GM19025 (cell line): ENCODE results near the gene WIPF2.
"Not testable (repeated sequence)": the region's sequence is repeated elsewhere in the genome, so short reads cannot be mapped to it uniquely, and the experiment has no call there.

Experiments used
- ATAC-seq: cut with Tn5 transposase; IDR thresholded peaks from one replicate; pipeline ENCODE4 v1.9.1; 2021; ENCODE audit warnings: mild to moderate bottlenecking, low read depth, moderate library complexity; ENCODE audit not compliant: unreplicated experiment

Gene WIPF2

DNA sequence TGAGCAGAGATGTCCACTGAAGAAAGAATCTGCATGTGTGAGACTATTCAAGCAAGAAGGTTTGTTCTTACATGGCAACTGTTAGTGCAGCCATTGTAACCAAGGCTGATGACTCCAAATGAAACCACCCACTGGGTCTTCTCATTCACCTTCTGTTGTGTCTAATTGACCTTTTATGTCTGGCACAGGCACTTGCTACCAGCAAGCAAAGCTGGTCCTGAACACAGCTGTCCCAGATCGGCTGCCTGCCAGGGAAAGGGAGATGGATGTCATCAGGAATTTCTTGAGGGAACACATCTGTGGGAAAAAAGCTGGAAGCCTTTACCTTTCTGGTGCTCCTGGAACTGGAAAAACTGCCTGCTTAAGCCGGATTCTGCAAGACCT lies 72.2 kb downstream of the WIPF2 start:
- no peak for ATAC-seq

DNA sequence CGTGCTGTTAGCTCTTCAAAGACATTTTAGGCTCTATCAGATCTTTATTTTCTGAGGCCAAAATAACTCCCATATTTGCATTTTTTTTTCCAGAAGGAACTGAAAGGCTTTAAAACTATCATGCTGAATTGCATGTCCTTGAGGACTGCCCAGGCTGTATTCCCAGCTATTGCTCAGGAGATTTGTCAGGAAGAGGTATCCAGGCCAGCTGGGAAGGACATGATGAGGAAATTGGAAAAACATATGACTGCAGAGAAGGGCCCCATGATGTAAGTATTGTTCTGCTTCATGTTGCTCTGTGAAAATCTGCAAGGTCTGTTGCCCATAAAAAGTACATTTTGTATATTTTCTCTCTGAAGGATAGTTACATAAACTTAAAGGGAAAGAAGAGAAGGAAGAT lies 74.3 kb downstream of the WIPF2 start:
- no peak for ATAC-seq

DNA sequence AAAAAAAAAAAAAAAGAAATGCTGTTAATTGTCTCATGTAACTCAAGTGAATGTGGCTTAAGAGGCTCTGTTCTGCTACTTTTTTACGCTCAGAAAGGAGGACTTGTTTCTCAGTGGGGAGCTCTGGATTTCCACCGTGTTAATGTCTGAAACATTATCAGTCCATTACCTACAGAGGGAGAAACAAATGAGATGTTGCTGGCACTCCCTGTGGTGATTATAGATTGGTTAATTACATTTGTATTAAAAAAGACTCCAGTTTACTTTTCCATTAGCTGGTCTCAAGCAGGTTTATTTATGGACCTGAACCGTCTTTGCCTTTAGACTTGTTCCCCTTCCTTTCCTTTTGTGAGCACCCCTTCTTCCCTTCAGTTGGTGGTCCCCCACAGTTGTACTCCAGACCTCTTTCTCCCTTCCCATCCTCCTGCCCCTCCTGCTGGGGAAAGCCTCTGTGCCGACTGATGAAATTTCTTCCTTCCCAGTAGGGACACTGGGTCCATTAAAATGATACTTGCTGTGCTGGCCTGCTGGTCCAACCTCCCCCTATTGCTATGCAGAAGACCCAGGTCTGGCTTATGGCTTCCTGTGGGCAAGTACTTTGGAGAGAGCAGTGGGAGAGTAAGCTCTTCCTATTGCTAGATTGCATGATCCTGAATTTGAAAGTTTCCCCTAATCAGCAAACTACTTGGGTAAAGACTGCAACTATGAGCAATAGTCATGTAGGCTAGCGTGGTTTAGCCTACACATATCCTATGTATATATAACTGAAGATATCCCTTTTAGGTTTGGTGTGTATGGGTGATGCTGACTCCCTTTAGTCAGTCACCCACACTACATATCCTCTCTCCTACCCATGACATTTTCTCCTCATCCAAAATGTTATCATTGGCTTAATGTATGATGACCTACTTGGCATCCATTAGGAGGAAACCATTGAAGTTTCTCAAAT lies 76.7 kb downstream of the WIPF2 start:
- ATAC-seq, result no peak

DNA sequence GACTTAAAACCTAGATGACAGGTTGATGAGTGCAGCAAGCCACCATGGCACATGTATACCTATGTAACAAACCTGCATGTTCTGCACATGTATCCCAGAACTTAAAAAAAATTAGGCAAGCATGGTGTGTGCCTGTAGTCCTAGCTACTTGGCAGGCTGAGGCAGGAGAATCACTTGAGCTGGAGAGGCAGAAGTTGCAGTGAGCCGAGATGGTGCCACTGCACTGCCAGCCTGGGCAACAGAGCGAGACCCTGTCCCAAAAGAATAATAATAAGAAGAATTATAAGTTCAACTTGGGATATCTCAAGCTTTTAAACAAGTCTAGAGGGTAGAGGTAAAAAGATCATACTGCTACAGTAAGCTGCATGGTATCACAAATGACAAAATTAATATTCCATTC lies 78.4 kb downstream of the WIPF2 start:
- no peak for ATAC-seq

DNA sequence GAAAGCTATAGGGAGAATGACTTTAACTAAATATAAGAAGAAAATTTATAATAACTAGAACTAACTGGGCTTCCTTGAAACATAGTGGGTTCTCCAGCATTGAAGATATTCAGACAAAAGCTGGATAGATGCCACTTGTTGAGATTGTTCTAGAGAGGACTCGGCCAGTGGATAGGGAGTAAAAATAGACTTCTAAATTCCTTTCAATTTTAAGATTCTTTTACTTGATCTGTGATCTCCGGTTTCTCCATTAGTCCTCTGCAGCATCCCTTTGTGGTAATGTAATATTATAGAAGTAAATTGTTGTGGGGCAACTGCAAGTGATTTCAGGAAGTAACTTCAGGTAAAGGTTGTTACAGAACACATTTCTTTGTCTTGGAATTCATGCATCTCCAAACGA lies 79.6 kb downstream of the WIPF2 start:
- no peak for ATAC-seq

DNA sequence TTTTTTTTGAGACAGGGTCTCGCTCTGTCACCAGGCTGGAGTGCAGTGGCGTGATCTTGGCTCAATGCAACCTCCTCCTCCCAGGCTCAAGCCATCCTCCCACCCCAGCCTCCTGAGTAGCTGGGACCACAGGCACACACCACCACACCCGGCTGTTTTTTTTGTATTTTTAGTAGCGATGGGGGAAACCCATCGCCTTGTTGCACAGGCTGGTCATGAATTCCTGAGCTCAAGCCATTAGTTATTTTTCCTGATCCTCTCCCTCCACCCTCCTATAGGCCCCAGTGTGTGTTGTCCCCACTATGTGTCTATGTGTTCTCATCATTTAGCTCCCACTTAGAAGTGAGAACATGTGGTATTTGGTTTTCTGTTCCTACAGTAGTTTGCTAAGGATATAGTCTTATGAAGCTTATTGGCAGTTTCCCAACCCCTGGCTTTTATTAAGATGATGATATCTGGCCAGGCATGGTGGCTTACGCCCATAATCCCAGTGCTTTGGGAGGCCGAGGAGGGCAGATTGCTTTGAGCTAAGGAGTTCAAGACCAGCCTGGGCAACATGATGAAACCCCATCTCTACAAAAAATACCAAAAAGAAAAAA lies 80.2 kb downstream of the WIPF2 start:
- not testable (repeated sequence) for ATAC-seq

DNA sequence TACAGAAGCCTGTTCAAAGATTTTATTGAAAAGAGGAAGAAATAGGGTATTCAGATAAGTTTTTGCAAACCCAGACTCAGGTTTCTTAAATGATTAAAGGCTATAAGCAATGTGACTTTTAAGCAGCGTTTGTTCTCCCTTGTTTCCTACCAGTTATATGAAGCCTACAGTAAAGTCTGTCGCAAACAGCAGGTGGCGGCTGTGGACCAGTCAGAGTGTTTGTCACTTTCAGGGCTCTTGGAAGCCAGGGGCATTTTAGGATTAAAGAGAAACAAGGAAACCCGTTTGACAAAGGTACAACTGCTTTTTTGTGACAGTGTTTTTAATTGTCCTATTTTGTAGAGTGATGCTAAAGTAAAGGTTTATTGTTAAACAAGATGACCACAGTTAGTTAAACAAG lies 82.2 kb downstream of the WIPF2 start:
- ATAC-seq, result no peak

DNA sequence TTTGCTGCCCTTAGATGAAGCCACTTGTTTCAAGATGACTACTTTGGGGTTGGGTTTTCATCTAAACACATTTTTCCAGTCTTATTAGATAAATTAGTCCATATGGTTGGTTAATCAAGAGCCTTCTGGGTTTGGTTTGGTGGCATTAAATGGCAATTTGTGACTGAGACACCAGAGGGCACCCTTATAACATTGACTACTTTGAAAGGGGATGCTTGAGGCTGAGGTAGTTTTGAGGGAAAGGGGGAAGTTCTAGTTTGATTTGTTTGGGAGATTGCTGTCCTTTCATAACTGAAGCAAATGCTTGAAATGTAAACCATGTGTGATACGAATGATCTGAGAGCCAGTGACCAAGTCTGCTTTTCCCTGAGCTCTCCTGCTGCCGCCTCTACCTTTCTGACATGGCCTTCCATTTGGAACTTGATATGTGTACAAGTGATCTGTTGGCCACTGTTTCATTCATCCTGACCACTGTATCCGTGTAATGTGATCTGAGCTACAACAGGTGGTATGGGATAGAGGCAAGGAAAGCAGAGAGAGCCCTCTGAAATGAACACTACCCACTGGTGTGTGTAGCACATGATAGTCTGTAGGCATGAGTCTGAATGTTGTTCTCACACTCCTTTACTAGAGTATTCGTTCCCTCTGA lies 84.0 kb downstream of the WIPF2 start:
- ATAC-seq, result no peak

DNA sequence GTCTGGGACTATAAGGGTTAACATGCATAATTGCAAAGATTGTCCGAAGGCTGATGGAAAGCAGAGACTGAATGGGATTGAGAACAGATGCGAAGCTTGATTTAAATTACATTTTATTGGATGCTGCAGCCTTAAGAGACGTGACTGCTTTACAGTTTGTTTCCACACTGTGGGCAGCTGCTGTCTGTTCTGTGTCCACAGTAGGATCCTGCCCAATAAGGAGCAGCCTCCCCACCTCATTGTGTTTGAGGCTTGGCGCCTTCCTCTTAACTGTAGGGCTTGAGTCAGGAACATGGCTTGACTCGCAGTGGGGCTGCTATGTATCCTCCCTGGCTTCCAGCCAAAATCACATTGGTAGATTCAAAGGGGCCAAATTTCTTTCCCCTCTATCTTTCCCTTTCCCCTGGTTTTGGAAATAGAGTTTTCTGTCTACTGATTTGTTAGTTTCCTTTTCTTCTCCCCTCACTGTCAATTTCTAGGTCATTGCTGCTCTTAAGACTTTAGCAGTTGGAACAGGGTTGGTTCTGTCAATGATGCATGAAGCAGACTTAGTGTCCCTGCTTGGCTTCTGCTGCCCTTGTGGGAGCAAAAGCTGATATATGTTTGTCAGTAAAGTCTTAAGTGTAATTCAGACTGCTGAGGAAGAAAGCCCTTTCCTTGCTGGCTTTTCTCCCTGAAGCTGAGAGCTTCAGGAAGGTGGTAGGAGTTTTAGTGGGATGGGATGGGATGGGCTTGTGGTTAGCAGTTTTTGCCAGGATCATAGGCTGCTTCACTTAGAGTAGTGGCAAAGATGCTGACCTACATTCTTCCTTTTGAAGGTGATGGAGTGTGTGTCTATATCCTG lies 84.8 kb downstream of the WIPF2 start:
- ATAC-seq, result no peak

DNA sequence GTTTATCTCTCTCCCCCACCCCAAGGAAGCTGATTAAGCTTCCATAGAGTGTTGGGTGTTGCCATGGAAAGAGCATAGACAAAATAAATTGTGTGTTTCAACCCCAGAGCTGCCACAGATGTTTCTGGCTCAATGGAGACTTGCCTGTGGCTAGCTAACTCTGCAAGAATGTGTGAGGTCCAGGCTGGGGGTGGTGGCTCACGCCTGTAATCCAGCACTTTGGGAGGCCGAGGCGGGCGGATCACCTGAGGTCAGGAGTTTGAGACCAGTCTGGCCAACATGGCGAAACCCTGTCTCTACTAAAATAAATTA lies 85.4 kb downstream of the WIPF2 start:
- not testable (repeated sequence) for ATAC-seq

DNA sequence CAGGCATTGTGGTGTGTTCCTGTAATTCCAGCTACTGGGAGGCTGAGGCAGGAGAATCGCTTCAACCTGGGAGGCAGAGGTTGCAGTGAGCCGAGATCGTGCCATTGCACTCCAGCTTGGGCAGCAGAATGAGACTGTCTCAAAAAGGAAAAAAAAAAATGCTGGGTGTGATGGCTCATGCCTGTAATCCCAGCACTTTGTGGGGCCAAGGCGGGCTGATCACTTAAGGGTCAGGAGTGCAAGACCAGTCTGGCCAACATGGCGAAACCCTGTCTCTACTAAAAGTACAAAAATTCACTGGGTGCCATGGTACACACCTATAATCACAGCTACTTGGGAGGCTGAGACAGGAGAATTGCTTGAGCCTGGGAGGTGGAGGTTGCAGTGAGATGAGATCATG lies 85.8 kb downstream of the WIPF2 start:
- not testable (repeated sequence) for ATAC-seq

DNA sequence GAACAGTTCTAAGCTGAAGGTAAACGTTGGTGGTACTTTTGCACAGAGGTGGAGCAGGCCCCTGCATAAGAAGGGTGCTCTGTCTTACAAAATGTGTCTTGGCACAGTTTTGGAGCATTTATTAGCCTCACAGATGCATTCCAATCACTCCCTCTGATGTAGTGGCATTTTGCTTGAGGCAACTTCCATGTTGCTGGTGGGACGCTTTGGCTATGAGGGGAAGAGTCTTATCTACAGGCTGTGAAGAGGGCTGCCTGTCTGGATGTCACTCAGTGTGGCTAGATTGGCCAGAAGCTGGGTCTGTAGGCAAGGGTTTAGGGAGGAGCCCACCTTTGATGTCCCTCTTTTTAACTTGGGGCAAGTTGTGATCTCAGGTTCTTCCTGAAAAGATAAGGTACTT lies 87.3 kb downstream of the WIPF2 start:
- no peak for ATAC-seq

DNA sequence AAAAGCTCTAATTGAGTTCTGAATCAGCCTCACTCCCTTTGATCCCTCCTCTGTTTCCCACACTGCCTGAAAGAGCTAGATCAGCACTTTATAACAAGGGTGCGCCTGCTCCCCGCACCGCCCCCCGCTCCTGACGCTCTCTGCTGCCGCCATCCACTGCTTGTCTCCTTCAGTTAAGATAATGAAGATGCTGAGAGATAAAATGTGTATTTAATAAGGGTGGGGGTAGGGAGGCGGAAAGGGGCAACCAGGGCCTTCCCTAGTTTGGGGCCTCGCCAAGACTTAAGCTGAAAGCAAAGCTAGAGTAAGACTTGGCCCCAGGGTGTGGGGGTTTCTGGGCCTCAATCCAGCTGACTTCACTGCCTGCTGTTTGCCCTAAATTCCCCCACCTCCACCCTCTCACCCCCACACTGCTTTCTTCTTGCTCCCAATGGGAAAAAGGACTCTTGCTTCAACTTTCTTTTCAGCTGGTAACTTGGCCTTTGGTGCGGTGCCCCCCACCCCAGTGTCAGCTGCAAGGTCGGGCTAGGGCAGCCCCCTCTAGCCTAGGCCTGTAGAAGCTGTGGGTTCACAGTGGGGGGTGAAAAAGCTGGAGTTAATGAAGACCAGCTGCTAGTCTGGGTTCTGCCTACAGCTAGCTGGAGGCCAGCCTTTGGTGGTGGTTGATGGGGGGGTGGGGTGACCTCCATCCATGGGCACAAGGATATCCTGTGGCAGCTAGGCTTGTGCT lies 88.1 kb downstream of the WIPF2 start:
- no peak for ATAC-seq

DNA sequence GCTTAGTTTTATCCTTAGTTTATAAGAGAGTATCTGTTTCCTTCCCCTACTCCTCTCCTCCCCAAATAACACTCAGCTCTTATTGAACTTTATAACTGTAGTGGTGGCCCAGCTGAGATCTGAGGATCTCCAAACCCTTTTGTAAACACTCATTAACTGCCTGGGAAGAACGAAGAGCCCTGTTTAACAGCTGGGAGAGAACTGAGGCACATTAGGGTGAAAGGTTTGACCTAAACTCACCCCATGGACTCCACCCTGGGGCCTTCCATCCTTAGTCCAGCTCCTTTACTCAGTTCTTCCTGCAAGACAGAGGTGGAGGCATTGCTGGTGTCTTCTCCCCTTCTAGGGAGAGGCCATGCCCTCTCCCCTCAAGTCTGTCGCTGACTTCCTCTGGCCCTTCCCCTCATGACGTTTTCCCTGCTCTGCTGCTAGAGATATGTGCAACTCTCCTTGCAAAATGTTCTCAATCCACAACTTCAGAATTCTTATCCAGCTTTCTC lies 88.7 kb downstream of the WIPF2 start:
- ATAC-seq, result no peak

DNA sequence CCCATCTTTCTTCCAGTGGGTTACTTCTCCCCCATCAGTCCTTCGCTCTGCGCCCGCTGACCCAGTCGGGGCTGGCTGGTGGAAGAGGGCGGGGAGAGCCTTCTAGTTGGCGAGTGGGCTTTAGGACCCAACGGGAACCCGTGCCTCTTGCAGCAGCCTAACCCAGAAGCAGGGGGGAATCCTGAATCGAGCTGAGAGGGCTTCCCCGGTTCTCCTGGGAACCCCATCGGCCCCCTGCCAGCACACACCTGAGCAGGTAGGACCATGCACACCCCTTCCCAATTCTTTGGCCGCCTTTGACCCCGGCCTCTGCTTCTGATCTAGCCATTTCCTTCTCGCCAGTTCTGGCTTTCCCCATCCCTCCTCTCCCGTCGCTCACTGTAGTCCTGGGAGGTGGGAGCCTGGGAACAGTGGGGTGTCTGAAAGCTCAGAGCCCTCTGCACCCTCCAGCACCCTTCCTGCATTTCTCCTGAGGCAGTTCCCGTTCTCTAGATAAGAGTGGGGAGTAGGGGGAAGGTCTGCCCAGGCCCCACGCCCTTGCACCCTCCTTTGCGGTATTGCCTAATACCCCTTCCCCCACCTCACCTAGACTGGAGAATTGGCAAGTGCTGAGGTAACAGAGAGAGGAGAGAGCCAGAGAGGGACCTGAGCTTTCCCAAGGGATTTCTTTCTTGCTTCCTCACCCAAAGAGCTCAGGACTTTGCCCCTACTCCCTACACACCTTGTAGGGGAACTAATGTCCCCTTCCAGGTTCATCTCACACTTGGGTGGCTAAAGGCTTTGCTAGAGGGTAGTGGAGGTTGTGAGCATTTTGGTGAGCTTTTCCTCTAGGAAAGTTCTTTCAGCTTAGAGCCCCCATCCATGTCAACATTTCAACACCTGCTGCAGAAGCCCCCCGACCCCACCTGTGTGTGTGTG lies 90.2 kb downstream of the WIPF2 start, which contains the start of gene RARA:
TSS of gene RARA (plus strand) at position 150 of the 918 bp plus-strand sequence. CDS start 22,039 bp downstream, outside the sequence.
- no peak for ATAC-seq

DNA sequence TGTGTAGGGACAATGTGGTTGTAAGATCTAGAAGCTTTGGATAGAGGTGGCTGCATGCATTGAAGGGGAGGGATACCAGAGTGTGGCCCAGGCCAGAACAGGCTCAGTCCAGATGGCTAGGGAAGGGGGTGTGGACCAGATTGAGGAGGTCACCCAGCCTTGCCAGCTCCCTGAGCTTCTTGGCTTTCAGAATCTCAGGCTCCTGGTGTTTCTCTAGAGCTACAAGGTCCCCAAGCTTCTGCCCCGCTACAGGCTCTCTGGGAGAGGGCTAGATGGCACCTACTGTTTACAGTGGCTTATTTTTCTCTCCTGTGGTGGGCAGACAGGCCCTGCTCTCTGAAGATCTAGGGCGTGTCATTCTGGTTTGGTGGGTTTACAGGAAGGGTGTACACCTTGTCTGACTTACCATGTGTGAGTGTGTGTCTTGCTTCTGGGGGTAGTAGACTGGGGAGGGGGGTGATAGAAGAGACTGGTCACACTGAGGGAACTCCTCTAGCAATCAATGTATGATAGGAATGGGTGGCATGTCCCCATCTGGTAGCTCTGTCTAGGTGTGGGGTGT lies 90.9 kb downstream of the WIPF2 start:
- no peak for ATAC-seq

DNA sequence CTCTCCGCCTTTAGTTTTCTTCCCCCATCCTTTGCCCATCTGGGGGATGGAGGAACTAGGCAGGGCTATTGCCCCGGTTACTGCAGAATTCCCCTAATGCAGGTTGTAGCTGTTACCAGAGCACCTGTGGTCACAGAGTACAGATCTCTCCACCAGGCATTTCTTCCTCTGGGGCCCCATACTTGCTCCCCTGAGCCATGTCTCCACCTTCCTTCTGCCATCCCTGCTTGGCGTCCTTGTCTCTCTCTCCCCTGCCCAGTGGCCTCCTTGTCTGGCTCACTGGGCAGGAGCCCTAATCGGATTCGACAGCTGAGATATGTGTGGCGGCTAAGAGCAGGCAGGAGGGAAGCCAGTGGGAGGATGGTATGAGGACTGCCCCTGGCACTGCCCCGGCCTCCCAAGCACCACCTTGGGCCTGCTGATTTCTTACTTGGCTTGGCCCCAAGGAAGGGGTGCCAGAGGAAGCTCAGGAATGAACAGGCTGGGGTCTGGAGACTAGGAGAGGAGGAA lies 91.8 kb downstream of the WIPF2 start:
- no peak for ATAC-seq

DNA sequence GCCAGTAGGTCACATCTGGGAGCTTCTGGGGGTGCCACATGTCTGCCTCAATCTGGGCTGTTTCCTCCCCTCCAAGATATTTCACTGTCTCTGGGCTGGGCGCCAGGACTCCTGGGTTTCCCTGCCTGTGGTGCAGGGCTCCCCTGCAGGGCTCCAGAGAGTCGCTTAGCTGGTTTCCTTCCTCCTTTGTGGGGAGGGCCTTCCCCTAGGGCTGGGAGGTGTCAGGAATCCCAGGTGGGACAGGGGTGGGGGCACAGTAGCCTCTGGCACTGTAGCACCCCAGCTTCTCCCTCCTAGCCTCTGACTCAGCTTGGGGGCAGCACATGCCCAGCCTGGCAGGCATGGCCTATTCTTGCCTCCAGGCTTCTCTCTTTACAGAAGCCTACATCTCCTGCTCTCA lies 92.5 kb downstream of the WIPF2 start:
- ATAC-seq, result no peak
